GM13976 (cell line): Measurements from ENCODE around the gene CD47.

ENCODE experiments used
- DNase-seq: peaks from one replicate; pipeline ENCODE4 v3.0.0; 2012; ENCODE audit warnings: low spot score
- CTCF ChIP-seq: IDR thresholded peaks from 2 replicates; pipeline ENCODE4 v1.5.1; 2012; ENCODE audit warnings: borderline replicate concordance, mild to moderate bottlenecking; ENCODE audit not compliant: insufficient read depth; ENCODE audit errors: extremely low read depth, missing control alignments, control extremely low read depth
- in situ Hi-C: fragments of 300-500 bp; cut with MboI; formaldehyde crosslinking; loops from one replicate; pipeline ENCODE4 v1.12.0; 2022; ENCODE audit warnings: low sequenced_read_pairs, mixed read lengths, inconsistent platforms; ENCODE audit not compliant: unreplicated experiment

The CD47 gene

GRCh38 chr3:108106031-108106430 is 15.2 kb upstream of the CD47 start:
- TF ChIP-seq CTCF = no peak
- in situ Hi-C loops = no loop called here
- no peak for DNase-seq

GRCh38 chr3:108103886-108104797 is 13.3 kb upstream of the CD47 start:
- in situ Hi-C loops = no loop called here
- no peak for DNase-seq
- TF ChIP-seq CTCF = no peak

- DNase-seq = no peak
- in situ Hi-C loops = no loop called here
- no peak for TF ChIP-seq CTCF
These were observed 12.4 kb upstream of the CD47 start for GRCh38 chr3:108103040-108103751.

- in situ Hi-C loops = no loop called here
- TF ChIP-seq CTCF = no peak
- DNase-seq = no peak
These were observed 11.7 kb upstream of the CD47 start for GRCh38 chr3:108102420-108103039.

- no peak for TF ChIP-seq CTCF
- DNase-seq = peak; percentile 62
- in situ Hi-C loops = no loop called here
These were observed 10.3 kb upstream of the CD47 start for GRCh38 chr3:108100906-108101660.

- peak; percentile 5 for TF ChIP-seq CTCF
- in situ Hi-C loops = no loop called here
- peak; percentile 27 for DNase-seq
These were observed 9.0 kb upstream of the CD47 start for GRCh38 chr3:108099679-108100428.
